CD4-positive, alpha-beta memory T cell (primary cell): ENCODE measurements around the gene CTDSPL. TPM values are rescaled to one million over a fixed set of nuclear protein-coding genes. Genes with fewer than 3 reads are reported as not detected.

ENCODE experiments used
- CTCF ChIA-PET: fragments of 350-600 bp; sonication (Branson Sonifier 250); formaldehyde crosslinking; loops from one replicate; lab custom pipeline; 2021; ENCODE audit warnings: inconsistent platforms; ENCODE audit not compliant: partially characterized antibody; lab: Charles Lee
- POLR2A ChIA-PET: fragments of 350-600 bp; sonication (Branson Sonifier 250); formaldehyde crosslinking; loops from one replicate; lab custom pipeline; 2021; ENCODE audit not compliant: partially characterized antibody; lab: Charles Lee
- DNase-seq, 5 donors: peaks; one replicate each; pipeline versions ENCODE4 v3.0.0 to v3.0.0-alpha.2; 2020 to 2022; ENCODE audit warnings: mixed read lengths in 1 of 5
- H3K27ac ChIP-seq: one replicate; pipeline ENCODE4 v1.7.0; 2013; ENCODE audit warnings: low read depth, low read length
- H3K27me3 ChIP-seq: 2 replicates; pipeline ENCODE4 v1.7.0; 2013; ENCODE audit warnings: mild to moderate bottlenecking, low read length, moderate library complexity; ENCODE audit not compliant: insufficient read depth
- H3K36me3 ChIP-seq: 2 replicates; pipeline ENCODE4 v1.7.0; 2013; ENCODE audit warnings: mild to moderate bottlenecking, low read length, moderate library complexity; ENCODE audit not compliant: insufficient read depth
- H3K4me1 ChIP-seq: 2 replicates; pipeline ENCODE4 v1.7.0; 2013; ENCODE audit warnings: mild to moderate bottlenecking, low read length, moderate library complexity; ENCODE audit not compliant: insufficient read depth
- H3K4me3 ChIP-seq, 2 donors: one replicate each; pipeline ENCODE4 v1.7.0; 2013; ENCODE audit warnings: low read length in 2 of 2, mild to moderate bottlenecking in 1 of 2
- H3K9me3 ChIP-seq, 2 donors: one replicate each; pipeline ENCODE4 v1.7.0; 2013; ENCODE audit warnings: low read length in 2 of 2, control low read depth in 1 of 2; ENCODE audit not compliant: control insufficient read depth in 1 of 2
- H3K27ac Mint-ChIP-seq, 7 donors: one replicate each; pipeline ENCODE4 v1.8.0; 2020 to 2021; ENCODE audit warnings: mixed read lengths in 7 of 7, mild to moderate bottlenecking in 6 of 7, inconsistent platforms in 3 of 7, moderate library complexity in 3 of 7
- H3K27me3 Mint-ChIP-seq, 2 donors: one replicate each; pipeline ENCODE4 v1.8.0; 2020 to 2021; ENCODE audit warnings: mixed read lengths in 2 of 2
- H3K36me3 Mint-ChIP-seq, 2 donors: one replicate each; pipeline ENCODE4 v1.8.0; 2020 to 2021; ENCODE audit warnings: mixed read lengths in 2 of 2, inconsistent platforms in 1 of 2, mild to moderate bottlenecking in 1 of 2
- H3K4me1 Mint-ChIP-seq, 4 donors: one replicate each; pipeline ENCODE4 v1.8.0; 2020 to 2021; ENCODE audit warnings: mixed read lengths in 4 of 4, mild to moderate bottlenecking in 1 of 4
- H3K4me3 Mint-ChIP-seq, 8 donors: one replicate each; pipeline ENCODE4 v1.8.0; 2020 to 2021; ENCODE audit warnings: mixed read lengths in 8 of 8, mild to moderate bottlenecking in 7 of 8, moderate library complexity in 6 of 8, inconsistent platforms in 3 of 8
- H3K9me3 Mint-ChIP-seq, 8 donors: one replicate each; pipeline ENCODE4 v1.8.0; 2020 to 2021; ENCODE audit warnings: mixed read lengths in 8 of 8, mild to moderate bottlenecking in 5 of 8, inconsistent platforms in 3 of 8, moderate library complexity in 1 of 8
- intact Hi-C: fragments of 100-400 bp; cut with micrococcal nuclease; formaldehyde crosslinking; loops from one replicate; pipeline ENCODE4 v1.15.1; 2023
- polyA plus RNA-seq, 2 donors: library from polyadenylated mRNA; unstranded; fragments of 300-500 nt; fragmentation: Illumina TruSeq; gene quantifications; one replicate each; pipeline ENCODE4 v1.2.3, GENCODE V29; 2021
- total RNA-seq, 2 experiments: library from RNA; stranded (reverse); gene quantifications; one replicate each; pipeline ENCODE4 v1.2.3, GENCODE V29; 2021

The CTDSPL gene
- total and polyA plus RNA-seq, 4 experiments from 2014 or later = 0.08 to 0.73 (median 0.61) TPM; not detected in 1

DNA sequence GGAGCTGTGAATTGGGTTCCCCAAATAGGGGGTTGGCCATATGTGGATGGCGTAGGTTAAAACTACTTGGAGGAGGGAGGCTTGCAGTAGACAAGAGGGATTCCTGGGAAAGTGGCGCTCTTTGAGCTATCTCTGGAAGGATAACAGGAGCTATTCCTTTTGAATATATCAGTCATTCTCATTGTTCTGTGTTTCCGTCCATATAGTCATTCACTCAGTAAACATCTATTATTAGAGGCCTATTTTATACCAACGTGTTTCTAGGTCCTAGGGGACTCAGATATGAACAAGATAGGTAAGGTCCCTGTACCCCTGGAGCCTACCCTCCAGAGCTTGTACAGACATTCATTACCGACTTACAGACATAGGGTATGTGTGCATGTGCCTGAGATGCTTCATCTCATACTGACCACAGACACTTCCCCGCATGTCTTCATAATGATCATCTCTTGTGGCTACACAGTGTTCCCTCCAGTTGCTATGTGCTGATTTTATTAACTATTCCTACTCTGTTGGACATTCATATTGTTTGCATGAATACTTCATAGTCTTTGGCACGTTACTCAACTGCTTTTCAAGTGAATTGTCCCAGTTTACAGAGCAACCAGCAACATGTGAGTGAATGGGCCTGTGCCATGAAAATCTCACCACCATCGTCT, 73.1 kb downstream of the CTDSPL start:
- no peaks in the 10 kb centered on the region for H3K27me3 ChIP-seq
- H3K36me3 ChIP-seq = no peaks in the 10 kb centered on the region
- Mint-ChIP-seq H3K9me3 (no peaks in the 10 kb centered on the region), H3K4me3 (no peak overlapping the region), H3K4me1 (no peaks in the 10 kb centered on the region), H3K27ac (no peak overlapping the region), H3K36me3 (no peaks in the 10 kb centered on the region), H3K27me3 (peaks cover 0 to 8% of the 10 kb centered on the region in 2 donors)
- intact Hi-C loops = no loop called here
- no peaks in the 10 kb centered on the region for H3K9me3 ChIP-seq
- ChIA-PET CTCF (interaction anchor here (1.3 kb wide), 1 partner anchor 11 kb away, joined by 5 read pairs; no protein-coding TSS in a partner anchor), POLR2A (no interaction called here)
- DNase-seq = no peak
- no peak overlapping the region for H3K27ac ChIP-seq
- H3K4me3 ChIP-seq = no peak overlapping the region
- H3K4me1 ChIP-seq = no peaks in the 10 kb centered on the region

DNA sequence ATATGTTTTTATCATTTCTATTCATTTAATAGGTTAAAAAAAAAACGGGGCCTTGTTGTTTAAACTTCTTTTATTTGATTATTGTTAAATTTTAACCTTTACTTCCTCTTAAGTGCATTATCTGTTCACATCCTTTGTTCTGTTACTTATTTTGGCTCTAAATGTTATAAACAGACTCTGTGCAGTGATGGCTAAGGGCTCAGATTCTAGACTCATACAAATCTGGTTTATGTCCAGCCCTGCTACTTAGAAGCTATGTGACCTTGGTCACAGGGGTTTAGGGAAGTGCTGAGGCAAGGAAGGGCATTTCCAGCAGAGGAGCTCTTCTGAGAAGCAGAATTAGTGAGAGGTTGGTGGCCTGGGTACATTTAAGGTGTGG, 73.6 kb downstream of the CTDSPL start:
- no peak overlapping the region for H3K4me3 ChIP-seq
- no peaks in the 10 kb centered on the region for H3K36me3 ChIP-seq
- no peak overlapping the region for H3K4me3 Mint-ChIP-seq
- intact Hi-C loops = no loop called here
- H3K4me1 ChIP-seq = no peaks in the 10 kb centered on the region
- no peak for DNase-seq
- no peaks in the 10 kb centered on the region for H3K27me3 ChIP-seq
- no peaks in the 10 kb centered on the region for H3K4me1 Mint-ChIP-seq
- ChIA-PET POLR2A (no interaction called here), CTCF (interaction anchor here (1.5 kb wide), 1 partner anchor 79 kb away, joined by 4 read pairs; no protein-coding TSS in a partner anchor)
- H3K9me3 ChIP-seq = no peaks in the 10 kb centered on the region
- no peak overlapping the region for H3K27ac ChIP-seq
- no peak overlapping the region for H3K27ac Mint-ChIP-seq
- peaks cover 0 to 10% of the 10 kb centered on the region in 2 donors for H3K27me3 Mint-ChIP-seq
- H3K36me3 Mint-ChIP-seq = no peaks in the 10 kb centered on the region
- H3K9me3 Mint-ChIP-seq = no peaks in the 10 kb centered on the region

DNA sequence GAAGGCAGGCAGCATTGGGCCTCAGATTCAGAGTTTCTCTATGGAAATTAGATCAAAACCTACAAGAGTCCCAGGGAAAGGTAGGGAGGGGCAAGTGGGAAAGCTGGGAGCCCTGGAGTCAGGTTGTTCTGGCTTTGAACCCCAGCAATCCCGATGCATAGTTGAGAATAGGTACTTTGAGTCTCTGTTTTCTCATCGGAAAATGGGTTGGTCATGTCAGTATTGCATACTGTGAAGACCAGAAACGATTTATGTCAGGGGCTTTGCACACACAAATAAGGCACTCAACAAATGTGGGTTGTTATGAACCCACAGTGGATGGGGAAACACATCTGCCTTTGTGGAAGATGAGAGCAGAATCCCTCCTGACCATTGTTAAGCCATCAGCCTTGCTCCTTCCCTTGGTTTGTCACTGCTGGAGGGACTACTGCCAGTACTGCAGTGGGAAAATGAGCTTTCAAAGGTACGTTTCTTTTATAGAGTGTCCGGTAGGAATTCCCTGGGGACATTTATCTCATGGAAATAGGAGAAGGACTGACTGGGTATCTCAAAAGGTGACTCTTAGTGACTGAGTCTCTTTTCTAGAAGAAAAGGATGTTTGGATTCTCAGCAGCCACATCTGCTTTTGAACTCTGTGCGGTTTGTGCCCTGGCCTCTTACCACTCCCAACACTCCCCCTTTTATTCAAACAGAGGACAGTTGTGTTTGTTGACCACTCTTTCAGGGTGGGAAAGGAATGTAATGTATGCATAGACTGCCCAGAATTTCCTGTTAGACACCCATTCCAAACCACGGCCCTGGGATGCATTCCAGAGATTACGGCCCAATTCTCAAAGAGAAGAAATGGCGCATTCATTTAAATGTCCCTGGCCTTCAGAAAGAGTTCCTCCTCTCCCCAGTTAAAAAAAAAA, 74.3 kb downstream of the CTDSPL start:
- H3K9me3 ChIP-seq = no peaks in the 10 kb centered on the region
- no peak overlapping the region for H3K27ac ChIP-seq
- no peaks in the 10 kb centered on the region for H3K36me3 Mint-ChIP-seq
- no peaks in the 10 kb centered on the region for H3K9me3 Mint-ChIP-seq
- CTCF ChIA-PET = interaction anchor here (1.5 kb wide), 1 partner anchor 79 kb away, joined by 4 read pairs; no protein-coding TSS in a partner anchor
- POLR2A ChIA-PET = no interaction called here
- H3K4me3 ChIP-seq = no peak overlapping the region
- H3K4me1 Mint-ChIP-seq = no peaks in the 10 kb centered on the region
- peaks cover 0 to 7% of the 10 kb centered on the region in 2 donors for H3K27me3 Mint-ChIP-seq
- H3K27me3 ChIP-seq = no peaks in the 10 kb centered on the region
- no peak overlapping the region for H3K27ac Mint-ChIP-seq
- H3K4me3 Mint-ChIP-seq = no peak overlapping the region
- H3K36me3 ChIP-seq = no peaks in the 10 kb centered on the region
- intact Hi-C loops = no loop called here
- no peaks in the 10 kb centered on the region for H3K4me1 ChIP-seq
- DNase-seq = no peak

GRCh38 chr3:37937156-37937555, 75.5 kb downstream of the CTDSPL start:
- H3K36me3 ChIP-seq = no peaks in the 10 kb centered on the region
- H3K36me3 Mint-ChIP-seq = no peaks in the 10 kb centered on the region
- H3K9me3 ChIP-seq = no peaks in the 10 kb centered on the region
- H3K27me3 Mint-ChIP-seq = peaks cover 0 to 7% of the 10 kb centered on the region in 2 donors
- H3K27me3 ChIP-seq = no peaks in the 10 kb centered on the region
- H3K27ac Mint-ChIP-seq = peak overlapping the region in 1 of 7 donors; percentile 37
- intact Hi-C loops = no loop called here
- H3K4me1 Mint-ChIP-seq = no peaks in the 10 kb centered on the region
- H3K27ac ChIP-seq = no peak overlapping the region
- H3K4me1 ChIP-seq = no peaks in the 10 kb centered on the region
- ChIA-PET POLR2A (no interaction called here), CTCF (no interaction called here)
- DNase-seq = no peak
- H3K4me3 Mint-ChIP-seq = no peak overlapping the region
- H3K4me3 ChIP-seq = no peak overlapping the region
- no peaks in the 10 kb centered on the region for H3K9me3 Mint-ChIP-seq

- no peaks in the 10 kb centered on the region for H3K4me1 ChIP-seq
- no peak overlapping the region for H3K27ac ChIP-seq
- no peaks in the 10 kb centered on the region for H3K4me1 Mint-ChIP-seq
- H3K4me3 Mint-ChIP-seq = no peak overlapping the region
- no peaks in the 10 kb centered on the region for H3K36me3 Mint-ChIP-seq
- no peak overlapping the region for H3K27ac Mint-ChIP-seq
- no peak for DNase-seq
- POLR2A ChIA-PET = no interaction called here
- no peak overlapping the region for H3K4me3 ChIP-seq
- CTCF ChIA-PET = no interaction called here
- H3K9me3 ChIP-seq = no peaks in the 10 kb centered on the region
- intact Hi-C loops = no loop called here
- no peaks in the 10 kb centered on the region for H3K9me3 Mint-ChIP-seq
- H3K27me3 ChIP-seq = no peaks in the 10 kb centered on the region
- peaks cover 0 to 7% of the 10 kb centered on the region in 2 donors for H3K27me3 Mint-ChIP-seq
- H3K36me3 ChIP-seq = no peaks in the 10 kb centered on the region
Observed at GRCh38 chr3:37938011-37938410, 76.3 kb downstream of the CTDSPL start.

GRCh38 chr3:37940242-37940908, 78.7 kb downstream of the CTDSPL start:
- H3K4me1 ChIP-seq = no peaks in the 10 kb centered on the region
- intact Hi-C loops = no loop called here
- no peaks in the 10 kb centered on the region for H3K36me3 ChIP-seq
- H3K4me3 ChIP-seq = no peak overlapping the region
- Mint-ChIP-seq H3K27ac (no peak overlapping the region), H3K4me1 (no peaks in the 10 kb centered on the region), H3K27me3 (peaks cover 0 to 4% of the 10 kb centered on the region in 2 donors), H3K4me3 (no peak overlapping the region), H3K9me3 (no peaks in the 10 kb centered on the region), H3K36me3 (no peaks in the 10 kb centered on the region)
- ChIA-PET POLR2A (no interaction called here), CTCF (interaction anchor here (0.6 kb wide), 1 partner anchor 212 kb away, joined by 3 read pairs; no protein-coding TSS in a partner anchor)
- no peaks in the 10 kb centered on the region for H3K9me3 ChIP-seq
- no peaks in the 10 kb centered on the region for H3K27me3 ChIP-seq
- no peak overlapping the region for H3K27ac ChIP-seq
- no peak for DNase-seq
